ENCODE measurements around the gene TRMT44. TPM values are rescaled to one million over a fixed set of nuclear protein-coding genes. Genes with fewer than 3 reads are reported as not detected.

Gene TRMT44
- total RNA-seq, 4 donors from 2014 or later: 18.1 to 28.3 (median 23.1) TPM

DNA sequence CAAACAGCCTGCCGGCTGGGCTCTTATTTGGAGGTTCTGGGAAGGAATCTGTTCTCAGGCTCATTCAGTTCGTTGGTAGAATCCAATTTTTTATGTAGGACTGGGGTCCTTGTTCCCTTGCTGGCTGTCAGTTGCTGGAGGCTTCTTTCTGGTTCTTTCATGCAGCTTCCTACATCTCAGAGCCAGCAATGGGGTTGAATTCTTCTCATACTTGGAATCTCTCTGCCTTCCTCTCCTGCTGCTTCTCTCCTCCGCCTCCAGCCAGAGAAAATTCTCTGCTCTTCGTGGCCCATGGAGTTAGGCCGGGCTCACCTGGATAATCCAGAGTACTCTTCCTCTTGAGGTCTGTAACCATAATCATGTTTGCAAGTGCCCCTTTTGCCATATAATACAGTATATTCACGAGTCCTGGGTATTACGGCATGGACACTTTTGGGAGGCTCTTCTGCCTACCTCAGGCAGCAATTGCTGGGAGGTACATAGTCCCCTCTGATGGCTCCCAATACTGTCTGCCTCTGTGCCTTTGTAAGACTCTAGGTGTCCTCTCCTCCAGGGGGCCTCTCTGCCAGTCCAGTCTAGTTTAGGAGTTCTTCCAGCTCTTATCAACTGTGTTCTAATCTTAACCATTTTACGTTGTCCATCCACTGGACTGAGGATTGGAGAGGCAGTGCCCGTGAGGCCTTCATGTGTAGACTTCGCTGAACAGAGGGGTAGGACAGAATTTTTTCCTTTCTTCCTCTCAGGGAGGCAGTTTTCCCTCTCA lies 2.2 kb downstream of the TRMT44 start:
- TF ChIP-seq, protein P1, sequence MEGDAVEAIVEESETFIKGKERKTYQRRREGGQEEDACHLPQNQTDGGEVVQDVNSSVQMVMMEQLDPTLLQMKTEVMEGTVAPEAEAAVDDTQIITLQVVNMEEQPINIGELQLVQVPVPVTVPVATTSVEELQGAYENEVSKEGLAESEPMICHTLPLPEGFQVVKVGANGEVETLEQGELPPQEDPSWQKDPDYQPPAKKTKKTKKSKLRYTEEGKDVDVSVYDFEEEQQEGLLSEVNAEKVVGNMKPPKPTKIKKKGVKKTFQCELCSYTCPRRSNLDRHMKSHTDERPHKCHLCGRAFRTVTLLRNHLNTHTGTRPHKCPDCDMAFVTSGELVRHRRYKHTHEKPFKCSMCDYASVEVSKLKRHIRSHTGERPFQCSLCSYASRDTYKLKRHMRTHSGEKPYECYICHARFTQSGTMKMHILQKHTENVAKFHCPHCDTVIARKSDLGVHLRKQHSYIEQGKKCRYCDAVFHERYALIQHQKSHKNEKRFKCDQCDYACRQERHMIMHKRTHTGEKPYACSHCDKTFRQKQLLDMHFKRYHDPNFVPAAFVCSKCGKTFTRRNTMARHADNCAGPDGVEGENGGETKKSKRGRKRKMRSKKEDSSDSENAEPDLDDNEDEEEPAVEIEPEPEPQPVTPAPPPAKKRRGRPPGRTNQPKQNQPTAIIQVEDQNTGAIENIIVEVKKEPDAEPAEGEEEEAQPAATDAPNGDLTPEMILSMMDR (IDR thresholded peaks at IDR 0.05): no peak
- ATAC-seq (ENCODE audit: low FRiP score): no peak
- DNase-seq (ENCODE audit: low spot score): no peak

DNA sequence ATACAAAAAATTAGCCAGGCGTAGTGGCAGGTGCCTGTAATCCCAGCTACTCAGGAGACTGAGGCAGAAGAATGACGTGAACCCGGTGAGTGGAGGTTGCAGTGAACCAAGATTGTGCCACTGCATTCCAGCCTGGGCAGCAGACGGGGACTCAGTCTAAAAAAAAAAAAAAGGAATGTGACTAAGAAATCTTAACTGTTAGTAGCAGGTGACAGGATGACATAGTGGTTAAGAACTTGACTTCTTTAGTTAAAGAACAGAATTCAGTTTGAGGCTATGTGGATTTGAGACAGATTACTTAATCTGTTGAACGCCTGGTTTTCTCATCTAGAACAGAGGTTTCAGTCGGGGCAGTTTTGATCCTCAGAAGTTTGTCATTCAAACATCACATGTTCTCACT lies 3.2 kb downstream of the TRMT44 start:
- TF ChIP-seq, protein P1 (IDR thresholded peaks at IDR 0.05): no peak
- no peak for ATAC-seq (ENCODE audit: low FRiP score)
- no peak for DNase-seq (ENCODE audit: low spot score)

DNA sequence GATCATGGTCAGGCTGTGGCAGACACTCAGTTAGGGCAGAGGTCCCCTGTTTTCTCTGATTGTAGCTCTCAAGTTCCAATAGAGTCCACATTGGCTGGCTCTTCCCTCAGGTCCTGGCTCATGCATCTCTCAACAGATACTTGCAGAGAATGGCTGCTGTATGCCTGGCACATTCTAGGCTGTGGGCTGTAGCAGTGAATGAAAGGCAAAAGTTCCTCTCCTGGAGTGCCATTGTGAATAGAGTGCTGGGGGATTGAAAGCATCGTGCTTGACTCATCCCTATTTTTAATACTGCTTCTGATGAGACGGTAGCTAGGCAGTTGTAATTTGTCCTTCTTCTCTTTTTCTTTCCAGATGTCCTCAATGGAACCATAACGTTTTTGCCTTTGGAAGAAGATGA lies 5.5 kb downstream of the TRMT44 start:
- DNase-seq (ENCODE audit: low spot score): no peak
- TF ChIP-seq, protein P1 (IDR thresholded peaks at IDR 0.05): no peak
- ATAC-seq (ENCODE audit: low FRiP score): no peak

DNA sequence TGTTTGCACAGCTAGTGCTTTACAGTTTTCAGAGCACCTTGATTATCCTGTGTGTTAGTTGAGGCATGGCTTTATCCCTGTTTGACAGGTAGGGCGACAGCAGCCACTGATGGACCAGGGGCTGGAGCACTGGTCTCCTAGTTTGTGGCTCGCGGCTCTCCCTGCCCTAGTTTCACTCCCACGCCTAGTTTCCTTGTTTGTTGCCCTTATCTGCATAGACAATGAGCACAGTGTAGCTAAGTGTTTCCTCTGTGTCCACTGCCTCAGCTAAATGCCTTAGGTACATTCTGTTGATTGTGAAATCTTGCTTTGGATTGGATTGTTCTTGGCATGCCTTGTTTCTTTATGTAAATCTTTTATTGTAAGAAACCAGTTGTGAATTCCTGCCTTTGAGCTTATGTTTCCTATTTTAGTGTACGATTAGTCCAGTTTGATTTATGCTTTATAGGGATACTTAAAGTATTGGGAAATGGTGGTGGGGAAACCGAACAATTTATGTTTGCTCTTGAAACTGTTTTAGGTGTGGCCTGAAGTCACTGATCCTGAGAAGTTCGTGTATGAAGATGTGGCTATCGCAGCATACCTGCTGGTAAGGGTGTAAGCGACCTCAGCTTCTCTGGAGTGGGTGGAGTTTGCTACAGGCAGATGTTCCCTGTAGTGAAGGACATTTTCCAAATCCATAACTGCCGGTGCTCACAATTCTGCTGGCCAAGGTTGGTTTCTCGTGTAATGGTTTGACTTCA lies 11.0 kb downstream of the TRMT44 start:
- TF ChIP-seq, protein P1 (IDR thresholded peaks at IDR 0.05): no peak
- DNase-seq (ENCODE audit: low spot score) (no peak), ATAC-seq (ENCODE audit: low FRiP score) (no peak)

DNA sequence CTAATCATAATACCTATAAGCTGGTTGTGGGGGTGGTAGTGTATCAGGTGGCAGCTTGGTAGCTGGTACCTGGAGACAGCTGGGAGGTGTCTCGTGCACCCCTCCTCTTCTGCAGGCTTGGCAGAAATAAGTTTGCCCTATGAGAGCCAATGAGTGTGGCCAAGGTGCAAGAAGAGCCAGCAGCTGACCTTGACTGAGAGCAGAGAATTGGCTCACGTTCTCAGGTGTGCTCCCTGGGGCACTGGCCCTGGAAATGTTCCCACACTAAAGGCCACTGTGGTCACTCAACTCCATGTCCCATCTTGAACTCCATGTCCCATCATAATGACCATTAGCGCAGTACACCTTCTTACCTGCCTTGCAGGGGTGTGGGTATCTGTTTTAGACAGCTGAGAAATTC lies 13.4 kb downstream of the TRMT44 start:
- ATAC-seq (ENCODE audit: low FRiP score) (no peak), DNase-seq (ENCODE audit: low spot score) (no peak)
- TF ChIP-seq, protein P1 (IDR thresholded peaks at IDR 0.05): no peak

DNA sequence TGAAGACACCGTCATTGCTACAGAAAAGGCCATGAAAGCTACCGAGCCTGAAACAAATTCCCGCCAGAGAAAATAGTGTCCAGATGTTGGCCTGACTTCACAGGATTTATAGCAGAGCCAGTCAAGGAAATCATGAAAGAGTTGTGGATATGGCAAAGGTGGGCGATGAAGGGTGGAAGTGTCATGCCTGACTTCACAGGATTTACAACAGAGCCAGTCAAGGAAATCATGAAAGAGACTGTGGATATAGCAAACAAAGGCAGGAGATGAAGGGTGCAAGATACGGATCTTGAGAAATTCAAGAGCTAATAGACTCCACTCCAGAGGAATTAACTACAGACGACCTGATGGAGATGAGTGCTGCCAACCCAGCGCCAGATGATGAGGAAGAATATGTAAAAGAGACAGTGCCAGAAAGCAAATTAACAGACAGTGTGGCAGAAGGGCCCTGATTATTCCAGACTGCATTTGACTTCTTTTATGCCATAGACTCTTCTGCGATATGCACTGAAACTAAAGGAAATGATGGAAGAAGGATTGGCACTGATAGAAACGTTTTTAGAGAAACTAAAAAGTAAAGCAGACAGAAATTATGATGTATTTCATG lies 17.2 kb downstream of the TRMT44 start:
- TF ChIP-seq, protein P1 (IDR thresholded peaks at IDR 0.05): no peak
- ATAC-seq (ENCODE audit: low FRiP score): no peak
- DNase-seq (ENCODE audit: low spot score): no peak

All from omental fat pad (tissue), 4 donors.